IPS-18a (cell line): ENCODE results near the gene GALT.

Source experiments
- H3K27ac ChIP-seq: one replicate; pipeline ENCODE4 v1.5.1; 2013; ENCODE audit warnings: low read length
- H3K27me3 ChIP-seq: one replicate; pipeline ENCODE4 v1.6.1; 2013; ENCODE audit warnings: mild to moderate bottlenecking, low read length; ENCODE audit not compliant: control insufficient read depth, insufficient read depth
- H3K36me3 ChIP-seq: one replicate; pipeline ENCODE4 v1.6.1; 2013; ENCODE audit warnings: low read depth, low read length; ENCODE audit not compliant: control insufficient read depth
- H3K4me1 ChIP-seq: one replicate; pipeline ENCODE4 v1.6.1; 2013; ENCODE audit warnings: low read depth, low read length; ENCODE audit not compliant: control insufficient read depth
- H3K4me3 ChIP-seq: one replicate; pipeline ENCODE4 v1.5.1; 2013; ENCODE audit warnings: low read length
- H3K9ac ChIP-seq: one replicate; pipeline ENCODE4 v1.6.1; 2013; ENCODE audit warnings: mild to moderate bottlenecking, low read length, moderate library complexity
- H3K9me3 ChIP-seq: one replicate; pipeline ENCODE4 v1.6.1; 2013; ENCODE audit warnings: low read depth, low read length; ENCODE audit not compliant: control insufficient read depth

The GALT gene

GRCh38 chr9:34656992-34657391 lies 10.5 kb downstream of the GALT start:
- Histone ChIP-seq H3K9me3 (no peaks in the 10 kb centered on the region), H3K4me1 (peaks cover 22% of the 10 kb centered on the region), H3K36me3 (no peaks in the 10 kb centered on the region), H3K27me3 (no peaks in the 10 kb centered on the region), H3K9ac (no peak overlapping the region), H3K4me3 (no peak overlapping the region), H3K27ac (no peak overlapping the region)

- Histone ChIP-seq H3K27ac (no peak overlapping the region), H3K9ac (no peak overlapping the region), H3K27me3 (no peaks in the 10 kb centered on the region), H3K9me3 (no peaks in the 10 kb centered on the region), H3K4me3 (no peak overlapping the region), H3K4me1 (peaks cover 8% of the 10 kb centered on the region), H3K36me3 (no peaks in the 10 kb centered on the region)
Measured at GRCh38 chr9:34658461-34658860, 12.0 kb downstream of the GALT start.

GRCh38 chr9:34659592-34660253 lies 13.2 kb downstream of the GALT start:
- Histone ChIP-seq H3K4me1 (peaks cover 3% of the 10 kb centered on the region), H3K36me3 (no peaks in the 10 kb centered on the region), H3K27ac (no peak overlapping the region), H3K4me3 (no peak overlapping the region), H3K9ac (no peak overlapping the region), H3K27me3 (no peaks in the 10 kb centered on the region), H3K9me3 (no peaks in the 10 kb centered on the region)

GRCh38 chr9:34662526-34663302 lies 16.2 kb downstream of the GALT start, which contains the start of gene CCL27:
Gene CCL27 (minus strand): TSS chr9:34662657. CDS start chr9:34662633, 24 bp downstream.
- Histone ChIP-seq H3K9me3 (no peaks in the 10 kb centered on the region), H3K9ac (no peak within 1 kb of the TSS), H3K27ac (no peak within 1 kb of the TSS), H3K36me3 (no peaks in the 10 kb centered on the region), H3K4me1 (peaks cover 4% of the 10 kb centered on the region), H3K27me3 (no peaks in the 10 kb centered on the region), H3K4me3 (no peak within 1 kb of the TSS)

- H3K4me3 ChIP-seq = no peak overlapping the region
- no peaks in the 10 kb centered on the region for H3K27me3 ChIP-seq
- no peaks in the 10 kb centered on the region for H3K9me3 ChIP-seq
- peaks cover 4% of the 10 kb centered on the region for H3K4me1 ChIP-seq
- no peaks in the 10 kb centered on the region for H3K36me3 ChIP-seq
- H3K9ac ChIP-seq = no peak overlapping the region
- no peak overlapping the region for H3K27ac ChIP-seq
Measured at GRCh38 chr9:34663303-34663605, 16.8 kb downstream of the GALT start.

- Histone ChIP-seq H3K4me1 (peaks cover 4% of the 10 kb centered on the region), H3K4me3 (peak overlapping the region; percentile 61), H3K27me3 (no peaks in the 10 kb centered on the region), H3K27ac (no peak overlapping the region), H3K9ac (no peak overlapping the region), H3K9me3 (no peaks in the 10 kb centered on the region), H3K36me3 (no peaks in the 10 kb centered on the region)
Measured at GRCh38 chr9:34664281-34665066, 18.0 kb downstream of the GALT start.

- no peak overlapping the region for H3K27ac ChIP-seq
- no peak overlapping the region for H3K9ac ChIP-seq
- no peaks in the 10 kb centered on the region for H3K27me3 ChIP-seq
- H3K36me3 ChIP-seq = no peaks in the 10 kb centered on the region
- peak overlapping the region; percentile 61 for H3K4me3 ChIP-seq
- no peaks in the 10 kb centered on the region for H3K9me3 ChIP-seq
- peaks cover 4% of the 10 kb centered on the region for H3K4me1 ChIP-seq
Measured at GRCh38 chr9:34665067-34665380, 18.5 kb downstream of the GALT start.

GRCh38 chr9:34665381-34666250 lies 19.1 kb downstream of the GALT start:
- H3K27me3 ChIP-seq = no peaks in the 10 kb centered on the region
- peak overlapping the region; percentile 86 for H3K27ac ChIP-seq
- peak overlapping the region; percentile 86 for H3K9ac ChIP-seq
- H3K4me3 ChIP-seq = peak overlapping the region; percentile 89
- H3K4me1 ChIP-seq = peaks cover 4% of the 10 kb centered on the region
- H3K36me3 ChIP-seq = no peaks in the 10 kb centered on the region
- no peaks in the 10 kb centered on the region for H3K9me3 ChIP-seq

- H3K9ac ChIP-seq = no peak overlapping the region
Measured at GRCh38 chr9:34669809-34670562, 23.5 kb downstream of the GALT start.

GRCh38 chr9:34671307-34671706 lies 24.8 kb downstream of the GALT start:
- Histone ChIP-seq H3K27ac (no peak overlapping the region), H3K27me3 (no peaks in the 10 kb centered on the region), H3K4me3 (no peak overlapping the region), H3K9me3 (no peaks in the 10 kb centered on the region), H3K9ac (no peak overlapping the region), H3K4me1 (no peaks in the 10 kb centered on the region), H3K36me3 (no peaks in the 10 kb centered on the region)

More at GRCh38 chr9:34669809-34670562, 23.5 kb downstream of the GALT start:
- Histone ChIP-seq H3K36me3 (no peaks in the 10 kb centered on the region), H3K4me1 (no peaks in the 10 kb centered on the region), H3K27ac (no peak overlapping the region), H3K4me3 (no peak overlapping the region), H3K27me3 (no peaks in the 10 kb centered on the region), H3K9me3 (no peaks in the 10 kb centered on the region)
